ENCODE measurements around the gene NEDD8.

NEDD8 gene

GRCh38 chr14:24232121-24232644 is at the start of gene NEDD8:
NEDD8 (minus strand) TSS chr14:24232367; CDS start chr14:24232267, 100 bp downstream.
- peak; percentile 96 for DNase-seq

GRCh38 chr14:24281636-24282035 is 49.5 kb upstream of the NEDD8 start:
- DNase-seq = no peak

- no peak for DNase-seq
These were observed 48.8 kb upstream of the NEDD8 start for GRCh38 chr14:24280797-24281460.

GRCh38 chr14:24279301-24280186 is 47.4 kb upstream of the NEDD8 start:
- no peak for DNase-seq

GRCh38 chr14:24278424-24278823 is 46.3 kb upstream of the NEDD8 start:
- no peak for DNase-seq

- DNase-seq = no peak
These were observed 45.6 kb upstream of the NEDD8 start for GRCh38 chr14:24277606-24278321.

- no peak for DNase-seq
These were observed 44.9 kb upstream of the NEDD8 start for GRCh38 chr14:24277071-24277470.

- DNase-seq = no peak
These were observed 42.0 kb upstream of the NEDD8 start for GRCh38 chr14:24274101-24274543.

GRCh38 chr14:24273422-24273998 is 41.3 kb upstream of the NEDD8 start:
- DNase-seq = no peak

GRCh38 chr14:24272467-24272866 is 40.3 kb upstream of the NEDD8 start:
- no peak for DNase-seq

- DNase-seq = no peak
These were observed 39.7 kb upstream of the NEDD8 start for GRCh38 chr14:24271834-24272263.

GRCh38 chr14:24271134-24271833 is 39.1 kb upstream of the NEDD8 start, which contains the start of gene RABGGTA:
RABGGTA (minus strand) TSS chr14:24271597; CDS start chr14:24271115, 482 bp downstream.
- DNase-seq = peak; percentile 91

- no peak for DNase-seq
These were observed 38.5 kb upstream of the NEDD8 start for GRCh38 chr14:24270537-24271133.

GRCh38 chr14:24269910-24270536 is 37.9 kb upstream of the NEDD8 start:
- DNase-seq = no peak

GRCh38 chr14:24269368-24269767 is 37.2 kb upstream of the NEDD8 start:
- no peak for DNase-seq

GRCh38 chr14:24268225-24268624 is 36.1 kb upstream of the NEDD8 start:
- no peak for DNase-seq

- no peak for DNase-seq
These were observed 35.3 kb upstream of the NEDD8 start for GRCh38 chr14:24267516-24267915.

- DNase-seq = no peak
These were observed 34.4 kb upstream of the NEDD8 start for GRCh38 chr14:24266344-24267244.

GRCh38 chr14:24264298-24264697 is 32.1 kb upstream of the NEDD8 start:
- peak; percentile 25 for DNase-seq

GRCh38 chr14:24263848-24264247 is 31.7 kb upstream of the NEDD8 start:
- DNase-seq = no peak
